ENCODE measurements around the gene MOB2.

Gene MOB2

DNA sequence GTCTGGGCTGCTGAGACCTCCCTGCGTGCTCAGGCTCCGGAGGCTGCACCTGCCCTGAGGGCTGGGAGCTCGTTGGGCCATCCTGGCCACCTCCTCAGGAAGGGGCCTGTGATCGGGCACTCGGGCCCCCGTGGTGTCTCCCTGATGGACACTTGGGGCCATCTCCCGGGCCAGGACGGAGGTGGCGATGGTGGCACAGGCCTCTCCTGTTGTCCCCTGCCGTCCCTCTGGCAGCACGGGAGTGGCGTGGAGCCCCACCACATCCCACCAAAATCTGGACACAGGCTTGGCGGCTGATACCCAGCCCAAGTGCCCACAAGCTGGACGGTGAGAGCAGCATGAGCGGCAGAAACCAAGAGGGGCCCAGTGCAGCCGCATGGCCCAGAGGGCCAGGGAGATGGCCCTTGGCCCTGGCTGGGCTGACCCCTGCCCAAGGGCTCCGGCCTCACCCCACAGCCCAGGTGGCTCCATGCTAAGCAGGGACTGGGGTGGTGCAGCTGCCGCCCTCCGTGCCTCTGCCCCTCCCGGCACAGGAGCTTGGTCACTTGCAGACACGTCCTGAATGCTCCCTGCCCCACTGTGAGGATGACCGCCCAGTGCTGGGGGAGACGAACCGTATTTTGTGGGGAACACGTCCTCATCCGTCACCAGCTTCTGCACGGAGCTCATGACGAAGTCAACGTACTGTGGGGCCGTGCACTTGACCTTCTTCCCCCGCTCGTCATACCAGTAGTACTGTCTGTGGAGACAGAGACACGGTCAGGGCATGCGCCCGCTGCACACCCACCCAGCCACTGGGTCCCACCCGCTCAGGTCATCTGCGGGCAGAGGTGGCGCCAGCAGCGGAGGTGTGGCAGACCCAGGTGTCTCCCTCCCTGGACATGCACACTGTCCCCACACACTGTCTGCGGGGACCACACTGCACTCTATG, 15.6 kb downstream of the MOB2 start:
- DNase-seq = no peak

DNA sequence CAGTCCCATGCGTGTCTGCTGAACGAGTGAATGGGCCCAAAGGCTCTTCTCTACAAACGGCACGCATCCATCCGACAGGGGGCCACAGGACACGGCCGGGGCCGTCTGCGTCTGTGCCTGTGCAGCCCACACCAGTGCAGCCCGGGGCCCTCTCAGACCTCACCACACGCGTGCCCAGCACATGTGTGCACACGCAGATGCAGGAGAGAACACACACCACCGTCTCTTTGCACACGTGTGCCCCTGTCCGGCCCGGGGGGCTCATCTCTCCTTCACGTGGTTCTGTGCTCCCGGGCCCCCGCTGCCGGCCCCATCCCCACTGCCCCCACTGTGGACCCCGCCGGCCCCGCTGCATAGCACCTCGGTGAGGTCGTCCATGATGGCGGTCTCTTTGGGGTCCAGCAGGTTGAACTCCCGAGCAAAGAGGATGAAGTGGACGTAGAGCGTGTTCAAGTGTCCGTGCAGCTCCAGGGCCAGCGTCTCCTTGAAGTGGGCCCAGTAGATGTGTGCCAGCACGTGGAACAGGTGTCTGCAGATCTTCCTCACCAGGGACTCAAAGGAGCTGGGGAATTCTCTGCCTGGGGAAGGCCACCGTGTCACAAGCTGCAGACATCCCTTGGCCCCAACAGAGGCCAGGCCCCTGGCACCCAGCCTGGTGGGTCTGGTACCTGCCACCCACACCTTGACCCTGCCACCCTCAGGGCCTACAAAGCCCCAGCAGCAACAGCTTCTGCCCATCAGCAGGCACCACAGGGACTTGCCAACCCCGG, 16.5 kb downstream of the MOB2 start:
- no peak for DNase-seq

DNA sequence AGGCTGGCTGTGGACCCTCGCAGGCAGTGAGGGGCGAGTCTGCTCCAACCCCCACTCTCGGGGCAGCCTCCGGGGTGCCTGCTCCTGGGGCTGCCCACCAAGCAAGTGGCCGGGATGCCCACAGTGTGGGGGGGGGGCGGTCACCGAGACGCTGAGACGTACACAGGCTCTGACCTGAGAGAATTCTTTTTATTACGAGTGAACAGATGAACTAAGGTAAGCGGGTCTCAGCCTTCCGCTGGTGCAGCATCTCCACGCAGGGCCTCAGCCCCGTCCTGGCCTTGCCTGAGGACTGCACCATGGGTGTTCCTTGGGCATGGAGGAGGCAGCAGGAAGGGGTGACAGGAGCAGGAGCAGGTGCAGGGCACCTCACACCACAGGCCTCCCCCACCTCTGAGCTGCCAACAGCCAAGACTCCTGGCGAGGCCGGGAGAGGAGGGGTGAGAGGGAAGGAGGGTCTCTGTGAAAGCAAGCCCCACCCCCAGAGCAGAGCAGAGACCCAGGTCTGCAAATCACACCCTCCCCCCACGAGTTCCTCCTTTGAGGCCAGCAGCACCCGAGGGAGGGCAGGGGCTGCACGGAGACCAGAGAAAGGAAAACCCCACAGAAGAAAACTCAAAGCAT, 17.2 kb downstream of the MOB2 start:
- no peak for DNase-seq

DNA sequence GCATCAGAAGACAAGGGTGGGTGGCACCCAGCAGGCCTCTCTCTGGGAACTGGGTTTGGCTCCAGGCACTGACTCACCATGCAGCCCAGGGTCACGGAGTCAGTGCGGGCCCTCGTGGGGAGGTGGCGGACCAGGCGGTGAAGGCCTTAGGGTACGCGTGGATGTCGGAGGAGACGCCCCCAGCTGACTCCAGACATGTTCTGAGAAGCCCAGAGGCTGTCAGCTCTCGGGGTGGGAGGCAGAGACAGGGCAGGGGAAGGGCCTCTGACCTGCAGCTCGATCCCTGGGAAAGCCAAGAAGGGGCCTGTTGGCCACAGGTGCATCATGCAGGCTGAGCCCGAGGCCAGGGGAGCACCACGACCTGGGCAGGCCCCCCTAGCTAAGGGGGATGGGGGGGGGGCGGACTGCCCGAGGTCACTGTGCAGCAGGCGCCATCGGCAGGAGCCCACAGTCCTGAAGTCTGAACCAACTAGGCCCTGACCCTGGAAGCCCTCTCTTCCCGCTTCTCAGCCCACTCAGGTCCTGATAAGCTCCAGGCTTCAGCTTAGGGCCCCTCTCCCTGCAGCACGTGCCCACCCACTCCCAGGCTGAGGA, 18.0 kb downstream of the MOB2 start:
- no peak for DNase-seq

DNA sequence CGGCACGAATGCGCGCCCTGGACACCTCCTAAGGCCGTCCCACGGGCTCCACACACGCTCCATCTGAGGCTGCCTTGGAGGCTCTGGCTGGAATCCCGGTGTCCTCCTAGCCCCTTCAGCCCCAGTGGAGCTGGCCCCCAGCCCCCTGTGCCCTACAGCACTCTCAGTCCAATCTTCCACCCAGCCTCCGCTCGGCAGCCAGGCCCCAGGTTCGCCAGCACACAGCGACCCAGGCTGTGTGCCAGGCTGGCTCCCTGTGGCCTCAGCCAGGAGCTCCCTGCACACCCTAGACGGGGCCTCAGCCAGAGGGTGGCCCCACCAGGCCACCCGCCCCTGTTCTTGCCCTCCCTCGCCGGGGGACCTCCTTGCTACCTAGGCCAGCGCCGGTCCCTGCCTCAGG, 18.6 kb downstream of the MOB2 start:
- DNase-seq = no peak

DNA sequence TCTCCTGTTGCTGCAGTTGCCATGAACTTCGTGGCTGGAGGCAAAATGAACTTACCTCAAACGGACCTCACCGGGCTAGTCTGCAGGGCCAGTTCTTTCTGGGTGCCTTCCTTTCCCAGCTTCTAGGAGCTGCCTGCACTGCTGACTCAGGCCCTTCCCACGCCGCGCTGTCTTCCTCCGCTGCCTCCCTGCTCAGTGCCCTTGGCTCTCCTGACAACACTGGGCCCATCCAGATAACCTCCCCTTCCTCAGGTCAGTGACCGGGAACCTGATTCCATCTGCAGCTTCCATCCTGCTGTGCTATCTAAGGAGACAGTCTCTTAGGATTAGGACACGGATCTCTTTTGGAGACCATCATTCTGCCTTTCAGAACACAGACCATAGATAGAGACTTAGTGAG, 19.3 kb downstream of the MOB2 start:
- DNase-seq = no peak

DNA sequence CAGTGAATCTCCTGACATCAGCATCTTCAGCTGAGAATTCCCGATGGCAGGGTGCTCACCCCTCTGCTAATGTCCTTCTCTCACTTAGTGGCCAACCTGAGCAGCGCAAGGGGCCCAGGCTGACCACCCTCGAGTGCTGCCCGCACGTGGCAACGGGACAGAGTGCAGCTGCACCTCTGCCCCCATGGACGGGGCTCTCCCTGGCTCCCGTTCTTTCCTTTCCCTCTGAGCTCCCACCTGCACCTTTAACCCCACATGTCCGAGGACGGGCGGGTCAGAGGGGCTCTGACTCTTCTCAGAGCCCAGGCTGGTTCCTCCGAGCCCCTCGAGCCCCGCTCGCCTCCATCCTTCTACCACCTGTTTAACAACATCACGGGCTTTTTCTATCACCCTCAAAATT, 19.8 kb downstream of the MOB2 start:
- no peak for DNase-seq

DNA sequence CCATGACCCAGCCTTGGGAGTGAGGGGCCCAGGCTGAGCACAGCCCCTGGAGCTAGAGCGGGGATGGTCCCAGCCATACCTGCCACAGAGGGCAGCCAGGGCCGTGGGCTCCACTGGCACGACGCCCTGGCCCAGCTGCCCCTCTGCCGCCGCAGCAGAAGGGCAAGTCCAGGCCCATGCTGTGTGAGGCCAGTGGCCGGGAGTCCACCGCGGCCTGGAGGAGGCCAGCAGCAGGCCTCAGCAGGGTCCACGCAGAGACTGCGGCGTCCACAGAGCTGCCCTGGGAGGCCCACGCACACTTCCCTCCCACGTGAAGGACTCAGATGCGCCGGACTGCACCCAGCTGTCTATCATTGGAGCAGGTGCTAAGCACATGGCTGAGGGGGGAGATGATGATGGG, 23.5 kb downstream of the MOB2 start:
- DNase-seq = no peak

DNA sequence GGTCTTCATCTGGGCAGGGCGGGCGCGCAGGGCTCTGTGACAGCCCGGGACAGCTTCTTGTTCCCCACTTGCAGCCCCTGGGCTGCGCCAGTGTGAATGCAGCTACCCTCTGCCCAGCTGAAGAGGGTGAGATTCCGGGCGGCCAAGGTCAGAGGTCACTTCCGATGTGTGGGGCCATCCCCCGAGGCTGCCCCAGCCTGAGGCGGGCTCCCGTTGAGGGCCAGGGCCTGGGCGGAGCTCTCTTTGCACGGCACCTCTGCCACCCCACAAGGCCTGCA, 23.9 kb downstream of the MOB2 start:
- DNase-seq = no peak

DNA sequence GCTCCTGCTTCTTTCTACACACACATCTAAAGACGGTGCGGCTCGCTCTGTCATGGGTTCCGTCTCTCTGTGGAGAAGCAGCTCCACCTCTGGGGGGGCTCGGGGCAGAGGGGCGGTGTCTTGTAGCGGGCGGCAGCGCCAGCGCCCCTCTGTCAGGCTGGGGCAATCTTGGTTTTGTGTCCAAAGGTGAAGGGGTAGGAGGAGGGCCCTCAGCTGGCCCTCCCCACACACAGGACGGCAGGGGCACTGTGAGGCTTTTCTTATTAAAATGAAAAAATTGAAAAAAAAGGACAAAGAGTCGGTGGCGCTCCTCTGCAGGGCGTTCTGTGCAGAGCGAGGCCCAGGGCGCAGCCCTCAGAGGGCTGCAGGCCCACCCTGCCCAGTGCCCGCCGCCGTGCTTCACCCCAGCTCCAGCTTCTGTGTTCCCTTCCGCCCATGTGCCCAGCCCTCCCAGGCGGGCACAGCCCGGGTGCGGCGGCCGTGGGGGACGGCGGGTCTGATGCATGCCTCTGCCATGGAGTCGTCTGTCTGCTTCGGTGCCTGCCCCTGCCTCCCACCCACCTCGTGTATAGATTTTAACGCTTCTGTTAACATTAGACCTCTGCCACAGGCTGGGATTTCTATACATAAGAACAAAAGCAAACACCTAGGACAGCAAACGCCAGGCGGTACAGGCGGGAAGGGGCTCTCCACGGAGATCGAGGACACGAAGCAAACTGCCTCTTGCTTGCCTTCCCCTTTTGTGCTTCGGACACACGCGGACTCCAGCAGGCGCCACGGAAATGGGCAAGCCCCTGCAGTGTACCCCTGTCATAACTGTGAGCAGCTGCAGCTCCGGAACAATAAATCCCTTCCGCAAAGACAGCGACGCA, 24.5 kb downstream of the MOB2 start:
- DNase-seq = no peak

DNA sequence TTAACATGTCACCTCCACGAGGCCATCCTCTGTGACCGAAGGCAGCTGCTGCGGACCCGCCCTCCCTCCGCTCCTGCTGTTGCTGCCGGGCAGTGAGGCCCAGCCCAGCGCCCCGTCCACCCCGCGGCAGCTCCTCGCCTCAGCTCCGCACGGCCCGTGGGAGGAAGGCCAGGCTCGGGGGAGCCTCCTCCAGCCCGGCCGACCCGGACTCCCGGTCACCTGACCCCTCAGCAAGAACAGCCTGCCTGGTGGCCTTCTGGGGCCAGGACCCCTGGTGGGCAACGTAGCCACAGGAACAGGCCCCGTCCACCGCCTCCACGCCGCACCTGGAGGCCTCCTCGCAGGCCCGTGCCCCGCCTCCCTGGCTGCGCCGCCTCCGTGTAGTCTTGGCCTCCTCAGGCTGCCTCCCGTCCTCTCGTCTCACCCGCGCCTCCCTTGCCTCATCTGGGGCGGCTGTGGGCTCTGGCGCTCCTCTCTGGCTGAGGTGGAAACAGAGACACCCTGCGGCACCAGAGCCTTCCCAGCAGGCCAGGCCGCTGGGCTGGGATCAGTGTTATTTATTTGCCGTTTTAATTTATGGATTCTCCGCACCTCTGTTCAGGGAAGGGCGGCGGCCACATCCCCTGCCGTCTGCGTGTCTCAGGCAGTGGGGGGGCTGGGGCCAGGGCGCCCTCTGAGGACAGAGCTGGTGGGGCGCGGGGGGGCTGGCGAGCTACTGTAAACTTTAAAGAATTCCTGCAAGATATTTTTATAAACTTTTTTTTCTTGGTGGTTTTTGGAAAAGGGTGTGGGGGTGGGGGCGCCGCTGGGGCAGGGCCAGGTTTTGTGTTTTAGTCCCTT, 25.4 kb downstream of the MOB2 start:
- no peak for DNase-seq

DNA sequence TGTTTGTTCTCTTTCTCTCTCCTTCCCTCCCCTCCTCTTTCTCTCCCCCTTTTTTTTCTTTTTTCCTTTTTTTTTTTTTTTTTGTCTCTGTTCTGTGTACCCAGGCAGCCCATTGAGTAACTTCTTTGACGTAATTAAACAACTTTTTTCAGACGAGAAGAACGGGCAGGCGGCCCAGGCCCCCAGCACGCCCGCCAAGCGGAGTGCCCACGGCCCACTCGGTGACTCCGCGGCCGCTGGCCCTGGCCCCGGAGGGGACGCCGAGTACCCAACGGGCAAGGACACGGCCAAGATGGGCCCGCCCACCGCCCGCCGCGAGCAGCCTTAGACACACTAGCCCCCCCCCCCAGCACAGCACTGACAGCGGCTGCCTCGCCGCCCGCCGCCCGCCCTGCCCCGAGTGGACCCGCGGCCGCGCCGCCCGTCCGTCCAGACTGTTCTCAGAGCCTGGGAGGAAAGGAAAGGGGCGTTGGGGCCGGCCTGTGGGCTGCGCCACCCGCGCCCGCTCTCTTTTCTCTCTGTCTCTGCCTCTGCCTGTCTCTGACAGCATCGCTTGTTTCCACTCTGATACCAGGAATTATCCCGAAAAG, 26.1 kb downstream of the MOB2 start:
- DNase-seq = no peak

DNA sequence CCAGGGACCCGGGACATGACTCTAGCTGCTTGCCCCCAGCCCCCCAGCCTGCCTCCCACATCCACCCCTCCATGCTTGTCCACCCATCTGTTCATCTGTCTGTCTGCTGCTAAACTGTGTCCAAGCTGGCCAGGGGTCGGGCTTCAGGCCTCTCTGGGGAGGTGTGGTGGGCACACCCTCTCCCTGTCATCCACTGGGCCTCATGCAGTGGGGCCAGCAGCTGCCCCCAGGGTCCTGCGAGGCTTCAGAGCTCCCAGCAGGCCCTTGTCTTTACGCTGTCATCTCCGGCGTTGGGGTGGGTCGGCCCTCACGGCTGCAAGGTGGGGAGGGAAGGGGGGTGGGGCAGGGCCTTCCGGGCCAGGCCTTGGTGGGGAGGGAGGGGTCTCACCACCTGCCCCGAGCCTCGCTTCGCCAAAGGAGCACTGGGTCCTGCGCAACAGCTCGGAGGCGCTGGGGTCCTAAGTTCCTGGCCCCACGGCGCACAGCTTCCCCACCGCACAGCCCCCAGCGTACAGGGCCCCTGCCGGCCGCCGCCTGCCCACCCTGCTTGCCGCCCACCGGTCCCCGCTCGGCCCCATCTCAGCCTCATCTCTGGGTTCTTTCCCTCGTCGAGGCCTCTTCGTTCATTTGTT, 26.7 kb downstream of the MOB2 start:
- DNase-seq = no peak

DNA sequence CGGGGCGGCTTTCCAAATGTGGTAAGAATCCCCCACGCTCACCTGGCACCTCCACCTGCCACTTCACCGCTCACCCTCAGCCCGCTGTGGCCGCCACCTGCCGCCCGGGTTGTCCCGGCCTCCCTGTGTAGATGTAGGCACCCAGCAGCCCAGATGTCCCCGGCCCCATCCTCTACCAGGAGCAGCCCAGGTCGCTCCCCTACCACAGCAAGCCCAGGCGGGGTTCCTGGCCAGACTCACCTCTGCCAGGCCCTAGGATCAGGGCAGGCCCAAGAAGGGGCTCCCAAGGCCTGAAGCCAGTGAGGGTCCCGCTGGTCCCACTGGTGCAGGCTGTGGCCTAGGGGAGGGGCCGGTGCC, 27.4 kb downstream of the MOB2 start:
- DNase-seq = no peak

DNA sequence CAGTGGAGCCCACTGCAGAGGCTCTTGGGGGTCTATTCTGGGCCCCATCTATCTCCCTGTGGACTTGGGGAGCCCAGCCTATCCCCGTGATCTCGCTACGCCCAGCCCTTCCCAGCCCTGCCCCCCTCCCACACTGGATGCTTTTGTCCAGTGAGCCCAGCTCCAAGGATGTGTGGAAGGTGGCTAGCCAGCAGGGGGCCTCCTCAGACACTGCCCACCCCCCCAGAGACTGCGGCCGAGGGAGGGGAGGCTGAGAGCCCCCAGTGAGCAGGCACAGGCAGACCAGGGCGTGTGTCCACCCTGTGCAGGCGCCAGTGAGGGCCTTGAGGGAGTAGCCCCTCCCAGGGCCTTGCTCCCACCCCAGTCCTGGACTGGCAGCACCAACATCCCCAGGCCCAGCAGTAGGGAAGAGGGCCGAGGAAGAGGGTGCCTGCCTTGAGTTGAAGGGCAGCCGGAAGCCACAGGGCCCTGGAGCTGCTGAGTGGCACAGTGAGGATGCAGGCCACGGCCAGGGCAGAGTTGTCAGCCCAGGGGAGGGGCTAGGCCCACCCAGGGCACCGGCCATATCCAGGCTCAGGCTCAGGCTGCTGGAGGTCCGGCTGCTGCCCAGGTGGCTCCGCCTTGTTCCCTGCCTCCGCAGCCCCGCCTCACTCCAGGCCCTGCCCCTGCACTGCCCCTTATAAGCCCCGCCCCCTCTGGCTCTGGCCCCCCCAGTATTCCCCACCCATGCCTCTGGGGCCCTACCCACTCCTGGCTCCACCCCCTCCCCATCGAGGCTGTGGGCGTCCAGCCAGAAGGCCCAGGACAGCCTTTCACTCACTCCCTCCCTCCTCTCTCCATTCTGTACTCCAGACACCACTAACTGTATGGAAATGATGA, 28.0 kb downstream of the MOB2 start:
- DNase-seq = peak in 2 of 3 donors; percentile 9 to 28

DNA sequence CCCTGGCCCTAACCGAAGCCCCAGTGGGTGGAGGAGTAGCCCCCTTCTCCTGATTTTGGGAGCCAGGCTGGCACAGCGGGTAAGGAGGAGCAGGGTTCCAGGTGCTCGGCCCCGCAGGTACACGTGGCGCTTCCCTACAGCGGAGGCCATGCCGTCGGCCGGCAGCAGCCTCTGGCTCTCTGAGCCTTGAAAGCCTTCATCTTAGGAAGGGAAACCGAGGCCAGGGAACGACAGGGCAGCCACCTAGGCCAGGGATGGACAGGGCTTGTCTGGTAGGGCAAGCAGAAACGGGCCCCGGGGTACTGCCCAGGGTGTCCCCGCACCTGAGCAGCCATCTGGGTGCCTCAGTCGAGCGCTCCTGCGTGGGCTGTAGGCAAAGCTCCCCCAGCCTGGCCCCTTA, 28.7 kb downstream of the MOB2 start:
- no peak for DNase-seq

DNA sequence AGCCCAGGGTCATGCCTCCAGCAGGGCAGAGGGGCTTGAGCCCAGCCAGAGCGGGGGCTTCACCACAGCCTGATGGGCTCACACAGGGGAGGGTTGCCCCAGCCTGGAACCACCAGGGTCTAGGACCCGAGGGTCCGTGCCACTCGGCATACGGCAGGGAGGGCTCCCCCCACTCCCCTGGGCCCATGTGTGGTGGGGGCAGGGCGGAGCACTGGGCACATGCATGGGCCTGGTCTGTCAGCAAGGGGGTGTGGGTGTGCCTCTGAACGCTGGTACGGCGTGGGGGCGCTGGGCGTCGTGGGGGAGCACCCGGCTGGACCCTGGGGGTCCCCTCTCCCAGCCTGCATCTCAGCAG, 29.3 kb downstream of the MOB2 start:
- DNase-seq = no peak

DNA sequence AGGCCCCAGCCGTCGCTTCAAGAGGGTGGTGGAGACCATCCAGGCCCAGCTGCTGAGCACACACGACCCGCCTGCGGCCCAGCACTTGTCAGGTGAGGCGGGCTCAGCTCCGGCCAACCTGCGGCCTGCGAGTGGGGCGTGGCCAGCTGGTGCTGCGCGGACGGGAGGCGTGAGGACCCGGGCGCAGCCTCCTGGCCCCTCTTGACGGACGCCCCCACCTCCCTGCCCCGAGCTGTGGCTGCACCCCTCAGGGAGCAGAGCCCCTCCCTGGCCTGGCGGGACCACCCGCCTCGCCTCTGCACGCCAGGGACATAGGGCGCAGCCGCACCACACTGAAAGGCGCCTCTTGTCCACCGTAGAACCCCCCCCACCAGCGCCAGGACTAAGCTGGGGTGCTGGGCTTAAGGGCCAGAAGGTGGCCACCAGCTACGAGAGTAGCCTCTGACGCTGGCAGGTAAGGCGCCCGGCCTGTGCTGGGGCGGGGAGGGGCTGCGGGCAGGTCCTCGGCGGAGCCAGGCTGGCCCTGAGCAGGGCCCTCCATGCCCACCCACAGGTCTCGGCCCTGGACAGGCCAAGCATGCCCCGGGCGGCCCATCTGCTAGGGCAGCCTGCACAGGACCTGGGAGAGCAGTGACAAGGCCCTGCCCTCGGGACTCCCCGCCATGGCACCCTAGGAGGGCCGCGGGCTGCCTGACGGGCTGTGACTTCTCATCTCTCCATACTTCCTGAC, 29.8 kb downstream of the MOB2 start:
- no peak for DNase-seq

DNA sequence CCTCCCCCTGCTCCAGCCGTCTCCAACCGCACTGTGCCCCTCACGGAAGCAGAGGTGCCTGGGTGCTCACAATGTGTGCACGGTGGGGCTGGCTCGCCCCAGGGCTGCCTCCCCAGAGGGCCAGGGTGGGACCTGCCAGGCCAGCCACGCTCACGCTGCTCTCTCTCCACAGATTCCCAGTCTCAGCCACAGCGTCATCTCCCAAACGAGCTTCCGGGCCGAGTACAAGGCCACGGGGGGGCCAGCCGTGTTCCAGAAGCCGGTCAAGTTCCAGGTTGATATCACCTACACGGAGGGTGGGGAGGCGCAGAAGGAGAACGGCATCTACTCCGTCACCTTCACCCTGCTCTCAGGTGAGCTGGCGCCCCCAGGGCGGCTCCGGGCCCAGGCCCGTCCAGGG, 30.4 kb downstream of the MOB2 start:
- DNase-seq = no peak
